Measurements from ENCODE around the gene GMDS. TPM values are rescaled to one million over a fixed set of nuclear protein-coding genes. Genes with fewer than 3 reads are reported as not detected.

Gene GMDS
- total and polyA plus RNA-seq, 2 of the 8 experiments (the other 6 are each of a cell fraction or from before 2014, with no cell fraction given), result 16.8 to 50.0 TPM

- Histone ChIP-seq H3K4me2 (ENCODE audit: insufficient read depth in 1 of 2, low read depth in 2 of 2, low read length in 2 of 2) (no peak overlapping the region), H3K18ac (ENCODE audit: extremely low read depth, low read length) (no peak overlapping the region), H4K20me1 (replicated peaks in 1 of 2; ENCODE audit: control insufficient read depth in 1 of 2, insufficient read depth in 2 of 2, low read length in 2 of 2) (no peaks in the 10 kb centered on the region), H3K23ac (ENCODE audit: insufficient read length) (no peak overlapping the region), H3K9me3 (ENCODE audit: insufficient read depth in 2 of 2, low read depth in 1 of 2, low read length in 1 of 2) (no peaks in the 10 kb centered on the region), H4K91ac (replicated peaks; ENCODE audit: insufficient read length, low read length) (no peak overlapping the region), H3K27me3 (replicated peaks in 1 of 4; ENCODE audit: control insufficient read depth in 3 of 4, extremely low read depth in 1 of 4, insufficient read depth in 3 of 4, low read length in 3 of 4) (no peaks in the 10 kb centered on the region), H2BK5ac (ENCODE audit: low read depth, low read length) (no peak overlapping the region), H3K56ac (replicated peaks; ENCODE audit: insufficient read length, low read depth, low read length) (no peak overlapping the region), H2BK20ac (ENCODE audit: low read length) (no peak overlapping the region), H3K79me2 (ENCODE audit: control insufficient read depth in 1 of 2, insufficient read depth in 2 of 2, low read length in 2 of 2) (peaks cover 0 to 20% of the 10 kb centered on the region in 2 experiments; a peak in 2 of 4 replicates), H2BK15ac (ENCODE audit: low read length) (no peak overlapping the region), H3K9ac (replicated peaks in 1 of 4; ENCODE audit: extremely low read depth in 1 of 4, low read depth in 3 of 4, low read length in 3 of 4) (no peak overlapping the region), H2BK120ac (replicated peaks; ENCODE audit: low read depth, low read length) (no peak overlapping the region), H3K4me3 (ENCODE audit: extremely low read depth in 1 of 4, insufficient read depth in 2 of 4, low read depth in 3 of 4, low read length in 4 of 4) (no peak overlapping the region), H2AFZ (ENCODE audit: low read length) (no peak overlapping the region), H4K8ac (ENCODE audit: extremely low read depth, insufficient read depth, low read length) (no peak overlapping the region), H3K27ac (ENCODE audit: low read depth, low read length) (no peak overlapping the region), H4K5ac (ENCODE audit: insufficient read length, low read depth, low read length) (no peak overlapping the region), H3K4ac (replicated peaks; ENCODE audit: insufficient read length, low read depth, low read length) (no peak overlapping the region), H3K4me1 (replicated peaks in 1 of 4; ENCODE audit: control insufficient read depth in 3 of 4, insufficient read depth in 4 of 4, low read length in 3 of 4) (no peaks in the 10 kb centered on the region), H2BK12ac (ENCODE audit: low read depth, low read length) (no peak overlapping the region), H3K14ac (ENCODE audit: insufficient read length) (no peak overlapping the region), H3K23me2 (ENCODE audit: low read depth, low read length) (no peaks in the 10 kb centered on the region), H3K36me3 (ENCODE audit: control insufficient read depth in 2 of 4, insufficient read depth in 4 of 4, low read length in 3 of 4) (no peaks in the 10 kb centered on the region), H3K79me1 (ENCODE audit: low read depth, low read length) (peaks cover 7% of the 10 kb centered on the region; the same call in 1 of the 2 replicates), H2AK5ac (ENCODE audit: low read depth, low read length) (no peak overlapping the region)
- CTCF ChIA-PET (ENCODE audit: partially characterized antibody), result no interaction called here
- 90% methylated on average over 4 of the region's 4 CpGs; no CpG with 5 or more reads in 1 of the 2 experiments for WGBS, 2 experiments (ENCODE audit: extremely low coverage in 1 of 2, insufficient coverage in 1 of 2, insufficient read length in 1 of 2, insufficient replicate concordance in 2 of 2, low coverage in 1 of 2, low lambda C conversion rate in 2 of 2, missing lambda C conversion rate in 1 of 2)
- DNase-seq (ENCODE audit: low read depth in 1 of 2, low spot score in 2 of 2) (no peak), FAIRE-seq (no peak)
- POLR2A ChIA-PET (ENCODE audit: partially characterized antibody), result no interaction called here
- TF ChIP-seq MAFK (IDR thresholded peaks at IDR 0.05; ENCODE audit: low read depth, low read length), result no peak
- TF ChIP-seq MAX (IDR thresholded peaks at IDR 0.05), result no peak
- no peak for TF ChIP-seq POLR2AphosphoS5 (IDR thresholded peaks at IDR 0.05; ENCODE audit: low read depth, low read length)
- no peak for TF ChIP-seq BACH1 (IDR thresholded peaks at IDR 0.05; ENCODE audit: low read length)
- no peak for TF ChIP-seq CREB1 (IDR thresholded peaks at IDR 0.05)
- TF ChIP-seq SP2 (IDR thresholded peaks at IDR 0.05; ENCODE audit: low read length), result no peak
- no peak for TF ChIP-seq SP1 (IDR thresholded peaks at IDR 0.05; ENCODE audit: low read depth, low read length)
- no peak for TF ChIP-seq USF2 (IDR thresholded peaks at IDR 0.05; ENCODE audit: low read length)
- no peak for TF ChIP-seq TBP (IDR thresholded peaks at IDR 0.05; ENCODE audit: low read depth, low read length)
- no peak for TF ChIP-seq RNF2 (IDR thresholded peaks at IDR 0.05; ENCODE audit: borderline replicate concordance, low read depth, low read length, missing control alignments, poor library complexity, severe bottlenecking)
- no peak for TF ChIP-seq EP300 (IDR thresholded peaks at IDR 0.05; ENCODE audit: borderline replicate concordance in 1 of 2, low read depth in 2 of 2, low read length in 2 of 2)
- no peak for TF ChIP-seq POU5F1 (IDR thresholded peaks at IDR 0.05; ENCODE audit: low read depth, low read length)
These were observed 72.0 kb downstream of the GMDS start for GRCh38 chr6:2173203-2173961.
